ENCODE data around the gene INO80.

DNA sequence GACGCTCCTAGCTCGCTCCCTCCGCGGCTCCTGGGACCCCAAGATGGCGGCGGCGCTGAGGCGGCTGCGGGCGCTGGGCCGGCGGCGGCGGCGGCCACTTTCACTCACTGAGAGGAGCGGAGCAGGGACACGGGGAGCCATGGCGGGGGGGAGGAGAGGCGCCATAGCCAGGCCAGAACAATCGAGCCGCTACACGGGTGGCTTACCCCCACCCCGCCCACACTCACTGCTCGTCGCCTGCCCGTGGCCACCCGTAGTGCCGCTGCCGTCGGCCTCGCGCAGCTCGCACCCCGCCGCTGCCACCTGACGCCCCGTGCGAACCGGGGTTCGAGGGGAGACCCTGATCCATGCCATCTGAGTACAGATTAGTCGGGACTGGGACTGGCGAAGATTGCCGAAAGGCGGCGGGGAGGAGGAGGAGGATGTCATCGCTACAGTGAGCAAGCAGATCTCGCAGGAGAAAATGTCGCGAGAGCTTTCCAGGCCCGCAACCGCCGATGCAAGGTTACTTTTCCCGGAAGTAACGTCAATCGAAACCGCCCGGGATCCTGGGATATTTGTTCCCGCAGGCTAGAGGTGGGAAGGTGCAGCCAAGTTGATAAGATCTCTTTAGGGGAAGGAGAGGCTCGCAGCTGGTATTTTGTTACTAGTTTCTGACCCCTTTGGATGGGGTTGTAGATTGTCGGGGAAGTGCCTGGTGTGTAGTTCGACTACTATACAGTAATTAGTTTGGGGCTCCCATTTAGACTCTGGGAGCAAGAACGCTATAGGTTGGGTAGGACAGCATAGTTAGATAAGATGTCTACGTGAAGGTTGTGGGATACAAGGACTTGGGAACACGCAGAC, at the start of gene INO80:
- TF ChIP-seq, protein P1, sequence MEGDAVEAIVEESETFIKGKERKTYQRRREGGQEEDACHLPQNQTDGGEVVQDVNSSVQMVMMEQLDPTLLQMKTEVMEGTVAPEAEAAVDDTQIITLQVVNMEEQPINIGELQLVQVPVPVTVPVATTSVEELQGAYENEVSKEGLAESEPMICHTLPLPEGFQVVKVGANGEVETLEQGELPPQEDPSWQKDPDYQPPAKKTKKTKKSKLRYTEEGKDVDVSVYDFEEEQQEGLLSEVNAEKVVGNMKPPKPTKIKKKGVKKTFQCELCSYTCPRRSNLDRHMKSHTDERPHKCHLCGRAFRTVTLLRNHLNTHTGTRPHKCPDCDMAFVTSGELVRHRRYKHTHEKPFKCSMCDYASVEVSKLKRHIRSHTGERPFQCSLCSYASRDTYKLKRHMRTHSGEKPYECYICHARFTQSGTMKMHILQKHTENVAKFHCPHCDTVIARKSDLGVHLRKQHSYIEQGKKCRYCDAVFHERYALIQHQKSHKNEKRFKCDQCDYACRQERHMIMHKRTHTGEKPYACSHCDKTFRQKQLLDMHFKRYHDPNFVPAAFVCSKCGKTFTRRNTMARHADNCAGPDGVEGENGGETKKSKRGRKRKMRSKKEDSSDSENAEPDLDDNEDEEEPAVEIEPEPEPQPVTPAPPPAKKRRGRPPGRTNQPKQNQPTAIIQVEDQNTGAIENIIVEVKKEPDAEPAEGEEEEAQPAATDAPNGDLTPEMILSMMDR (IDR thresholded peaks at IDR 0.05): no peak
- no peak for TF ChIP-seq POLR2A (IDR thresholded peaks at IDR 0.05)
